Small intestine (tissue), 7 donors: ENCODE results near the gene HTRA2. TPM values are rescaled to one million over a fixed set of nuclear protein-coding genes. Genes with fewer than 3 reads are reported as not detected.

ENCODE experiments used
- DNase-seq, 2 donors: peaks; one replicate each; pipeline versions ENCODE4 v3.0.0 to v3.0.0-alpha.2; 2013
- FAIRE-seq: peaks from 2 replicates; lab custom pipeline; 2012; peaks lifted over from hg19 to GRCh38; lab: Jason Lieb, UNC
- H3K27ac ChIP-seq, 3 donors: one replicate each; pipeline ENCODE4 v1.5.1; 2013; ENCODE audit warnings: low read length in 2 of 3, mild to moderate bottlenecking in 2 of 3, control low read depth in 1 of 3, inconsistent platforms in 1 of 3, low read depth in 1 of 3, moderate library complexity in 1 of 3
- H3K27me3 ChIP-seq, 3 donors: one replicate each; pipeline ENCODE4 v1.6.1; 2013; ENCODE audit warnings: low read length in 3 of 3, inconsistent platforms in 1 of 3; ENCODE audit not compliant: control insufficient read depth in 3 of 3, insufficient read depth in 3 of 3
- H3K36me3 ChIP-seq, 3 donors: one replicate each; pipeline ENCODE4 v1.6.1; 2013; ENCODE audit warnings: low read length in 3 of 3, inconsistent platforms in 1 of 3, low read depth in 1 of 3, mild to moderate bottlenecking in 1 of 3, moderate library complexity in 1 of 3; ENCODE audit not compliant: control insufficient read depth in 3 of 3, insufficient read depth in 2 of 3
- H3K4me1 ChIP-seq, 3 donors: one replicate each; pipeline ENCODE4 v1.6.1; 2013; ENCODE audit warnings: low read length in 2 of 3, inconsistent platforms in 1 of 3, low read depth in 1 of 3, mild to moderate bottlenecking in 1 of 3, moderate library complexity in 1 of 3; ENCODE audit not compliant: control insufficient read depth in 3 of 3, insufficient read depth in 2 of 3
- H3K4me3 ChIP-seq, 3 donors: one replicate each; pipeline ENCODE4 v1.5.1; 2013; ENCODE audit warnings: low read length in 3 of 3, control low read depth in 1 of 3, inconsistent platforms in 1 of 3, low read depth in 1 of 3, mild to moderate bottlenecking in 1 of 3, moderate library complexity in 1 of 3
- H3K9me3 ChIP-seq, 2 donors: one replicate each; pipeline ENCODE4 v1.6.1; 2013; ENCODE audit warnings: low read depth in 1 of 2, low read length in 1 of 2; ENCODE audit not compliant: control insufficient read depth in 2 of 2, insufficient read depth in 1 of 2
- WGBS, 3 donors: extraction: QIAGEN DNeasy Blood & Tissue Kit; methylation state at CpG; one replicate each; pipeline ENCODE4 v1.1.7; 2013; 5-methylcytosine and 5-hydroxymethylcytosine counted together
- polyA plus RNA-seq, 4 donors: library from polyadenylated mRNA; stranded (reverse) in 3 of 4; unstranded in 1 of 4; fragments of 200-250 nt in 3 of 4; fragments of 120-200 nt in 1 of 4; gene quantifications; one replicate each; pipeline versions ENCODE4 v1.2.1 to v1.2.3, GENCODE V29; 2013
- donor health status: healthy with polysubstance abuse.
- donor health status: control.
- donor health status: control.
- donor health status: Bipolar disorder and iron deficiency.
- donor health status: healthy.

The HTRA2 gene
- polyA plus RNA-seq, 4 donors, result 20.4 to 42.3 (median 28.1) TPM

- Histone ChIP-seq H3K27me3 (peaks cover 0 to 38% (median 0%) of the 10 kb centered on the region in 3 donors), H3K4me1 (no peaks in the 10 kb centered on the region), H3K9me3 (no peaks in the 10 kb centered on the region), H3K4me3 (no peak overlapping the region), H3K36me3 (peaks cover 0 to 15% (median 0%) of the 10 kb centered on the region in 3 donors), H3K27ac (no peak overlapping the region)
- no peak for DNase-seq
- WGBS, 3 donors, result 78 to 87% (median 79%) methylated on average over 23 of the region's 23 CpGs
- FAIRE-seq, result no peak
Observed at GRCh38 chr2:74536166-74536950, 6.6 kb downstream of the HTRA2 start.

GRCh38 chr2:74537140-74537539 lies 7.4 kb downstream of the HTRA2 start:
- 70 to 75% (median 72%) methylated on average over 4 of the region's 4 CpGs for WGBS, 3 donors
- Histone ChIP-seq H3K27ac (no peak overlapping the region), H3K36me3 (peaks cover 0 to 15% (median 0%) of the 10 kb centered on the region in 3 donors), H3K27me3 (peaks cover 0 to 38% (median 0%) of the 10 kb centered on the region in 3 donors), H3K4me1 (no peaks in the 10 kb centered on the region), H3K4me3 (no peak overlapping the region), H3K9me3 (no peaks in the 10 kb centered on the region)
- DNase-seq, result no peak
- FAIRE-seq, result no peak

DNA sequence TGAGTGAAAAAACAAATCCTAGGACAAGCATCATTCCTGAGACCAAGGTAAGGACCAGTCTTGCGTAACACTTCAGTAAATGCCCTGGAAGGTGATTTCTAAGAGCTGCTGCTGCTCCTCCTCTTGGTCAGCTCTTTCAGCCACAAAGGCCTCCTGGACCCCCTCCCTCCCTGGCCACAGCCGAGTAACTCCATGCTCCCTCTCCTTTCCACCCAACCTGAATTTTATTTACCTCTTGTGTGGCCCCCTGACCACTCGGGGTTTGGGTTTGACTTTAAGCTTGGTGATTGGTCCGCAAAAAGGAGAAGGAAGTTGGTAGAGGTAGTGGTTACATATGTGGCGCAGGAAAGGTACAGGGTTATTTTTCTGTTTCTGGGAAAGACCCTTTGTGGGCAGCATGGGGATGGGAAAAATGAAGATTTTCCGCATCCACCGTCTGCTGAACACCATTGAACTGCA lies 9.2 kb downstream of the HTRA2 start:
- peaks cover 0 to 38% (median 0%) of the 10 kb centered on the region in 3 donors for H3K27me3 ChIP-seq
- peaks cover 0 to 1% (median 0%) of the 10 kb centered on the region in 3 donors for H3K36me3 ChIP-seq
- no peak overlapping the region for H3K4me3 ChIP-seq
- no peak for FAIRE-seq
- DNase-seq, result no peak
- WGBS, 3 donors, result 57 to 80% (median 67%) methylated on average over 7 of the region's 7 CpGs
- no peaks in the 10 kb centered on the region for H3K4me1 ChIP-seq
- H3K27ac ChIP-seq, result no peak overlapping the region
- H3K9me3 ChIP-seq, result no peaks in the 10 kb centered on the region

DNA sequence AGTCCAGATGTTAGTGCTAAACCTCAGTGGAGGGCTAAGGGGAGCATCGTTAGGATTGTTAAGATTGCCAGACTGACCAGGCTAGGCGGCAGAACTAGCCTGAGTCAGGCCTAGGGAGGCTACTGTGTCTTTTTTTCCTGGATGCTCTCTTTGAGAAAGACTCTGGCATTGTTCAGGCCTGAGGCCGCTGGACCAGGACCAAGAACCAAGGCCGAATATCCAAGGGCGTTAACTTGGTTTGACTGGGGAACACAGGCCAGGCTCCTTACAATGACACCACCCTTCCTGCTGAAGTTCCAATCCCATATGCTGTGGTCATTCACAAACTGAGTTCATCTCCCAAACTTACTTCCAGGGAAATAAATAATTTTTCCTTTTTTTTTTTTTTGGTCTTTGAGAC lies 10.6 kb downstream of the HTRA2 start:
- DNase-seq (no peak), FAIRE-seq (no peak)
- H3K4me1 ChIP-seq, result no peaks in the 10 kb centered on the region
- H3K9me3 ChIP-seq, result no peaks in the 10 kb centered on the region
- no peak overlapping the region for H3K27ac ChIP-seq
- no peaks in the 10 kb centered on the region for H3K36me3 ChIP-seq
- peaks cover 0 to 38% (median 0%) of the 10 kb centered on the region in 3 donors for H3K27me3 ChIP-seq
- WGBS, 3 donors, result 71 to 89% (median 83%) methylated on average over 5 of the region's 5 CpGs
- no peak overlapping the region for H3K4me3 ChIP-seq

DNA sequence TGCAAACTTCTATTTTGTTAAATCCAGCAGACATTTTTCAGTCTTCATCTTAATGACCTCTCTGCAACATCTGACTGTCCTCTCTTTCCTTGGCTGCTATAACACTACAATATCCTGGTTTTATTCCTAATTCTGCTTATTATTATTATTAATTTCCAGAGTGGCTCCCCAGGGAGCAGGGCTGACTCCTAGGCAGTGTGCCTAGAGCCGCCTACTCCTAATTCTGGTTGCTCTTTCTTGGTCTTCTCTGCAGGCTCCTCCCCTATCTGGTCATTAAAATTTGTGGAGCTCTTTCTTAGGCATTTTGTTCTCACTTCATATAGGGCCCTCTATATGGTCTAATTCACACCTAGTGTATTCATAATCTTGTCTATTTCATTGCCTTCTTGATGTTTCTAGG lies 13.2 kb downstream of the HTRA2 start:
- WGBS, 3 donors, result 80 to 100% (median 86%) methylated on average over 1 of the region's 1 CpG
- DNase-seq, result no peak
- FAIRE-seq, result no peak

DNA sequence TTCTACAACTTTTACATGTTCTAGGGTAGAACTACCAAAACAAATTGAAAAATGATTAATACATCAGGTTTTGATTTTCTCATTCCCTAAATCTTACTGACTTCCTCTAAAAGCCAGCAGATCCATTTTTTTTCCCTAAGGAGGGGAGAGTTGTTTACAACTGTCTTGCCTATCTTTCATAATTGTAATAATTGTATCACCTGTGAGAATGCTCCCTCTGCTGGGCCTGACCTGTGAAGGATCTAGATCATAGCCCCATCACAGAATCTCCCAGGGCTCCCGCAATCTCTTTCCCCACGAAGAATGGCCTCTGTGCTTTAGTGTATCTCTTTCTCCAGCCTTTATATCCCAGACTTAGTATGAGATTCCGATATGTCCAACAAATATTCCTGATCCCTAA lies 14.9 kb downstream of the HTRA2 start:
- Histone ChIP-seq H3K27ac (no peak overlapping the region), H3K36me3 (no peaks in the 10 kb centered on the region), H3K4me1 (peaks cover 0 to 11% (median 0%) of the 10 kb centered on the region in 3 donors), H3K4me3 (no peak overlapping the region), H3K27me3 (peaks cover 0 to 21% (median 0%) of the 10 kb centered on the region in 3 donors), H3K9me3 (no peaks in the 10 kb centered on the region)
- FAIRE-seq (no peak), DNase-seq (peak in 1 of 2 donors; percentile 34)
- WGBS, 3 donors, result 44 to 76% (median 63%) methylated on average over 3 of the region's 3 CpGs

More for the DNA sequence above, 13.2 kb downstream of the HTRA2 start:
- no peak overlapping the region for H3K27ac ChIP-seq
- no peaks in the 10 kb centered on the region for H3K4me1 ChIP-seq
- no peaks in the 10 kb centered on the region for H3K36me3 ChIP-seq
- peaks cover 0 to 23% (median 0%) of the 10 kb centered on the region in 3 donors for H3K27me3 ChIP-seq
- no peaks in the 10 kb centered on the region for H3K9me3 ChIP-seq
- H3K4me3 ChIP-seq, result no peak overlapping the region

DNA sequence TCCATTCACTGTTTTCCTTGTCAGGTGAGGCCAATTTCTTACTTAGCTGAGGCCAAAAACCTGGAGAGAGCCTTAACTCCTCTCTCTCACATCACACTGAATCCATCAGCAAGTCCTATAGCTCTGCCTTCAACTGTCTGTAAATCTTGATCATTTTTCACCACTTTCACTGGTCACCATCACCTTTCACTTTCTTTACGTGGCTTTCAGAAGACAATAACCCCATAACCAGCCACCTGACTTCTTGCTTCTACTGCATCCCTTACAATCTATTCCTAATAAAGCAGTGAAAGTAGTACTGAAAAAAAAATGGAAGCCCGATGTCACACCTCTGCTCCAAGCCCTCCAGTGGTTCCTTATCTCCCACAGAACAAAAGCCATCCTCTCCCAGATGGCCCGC lies 16.3 kb downstream of the HTRA2 start:
- no peak overlapping the region for H3K4me3 ChIP-seq
- H3K27me3 ChIP-seq, result peaks cover 0 to 30% (median 3%) of the 10 kb centered on the region in 3 donors
- 73 to 84% (median 73%) methylated on average over 3 of the region's 3 CpGs for WGBS, 3 donors
- H3K36me3 ChIP-seq, result no peaks in the 10 kb centered on the region
- FAIRE-seq, result no peak
- H3K27ac ChIP-seq, result no peak overlapping the region
- DNase-seq, result no peak
- H3K9me3 ChIP-seq, result no peaks in the 10 kb centered on the region
- H3K4me1 ChIP-seq, result peaks cover 0 to 11% (median 3%) of the 10 kb centered on the region in 3 donors

DNA sequence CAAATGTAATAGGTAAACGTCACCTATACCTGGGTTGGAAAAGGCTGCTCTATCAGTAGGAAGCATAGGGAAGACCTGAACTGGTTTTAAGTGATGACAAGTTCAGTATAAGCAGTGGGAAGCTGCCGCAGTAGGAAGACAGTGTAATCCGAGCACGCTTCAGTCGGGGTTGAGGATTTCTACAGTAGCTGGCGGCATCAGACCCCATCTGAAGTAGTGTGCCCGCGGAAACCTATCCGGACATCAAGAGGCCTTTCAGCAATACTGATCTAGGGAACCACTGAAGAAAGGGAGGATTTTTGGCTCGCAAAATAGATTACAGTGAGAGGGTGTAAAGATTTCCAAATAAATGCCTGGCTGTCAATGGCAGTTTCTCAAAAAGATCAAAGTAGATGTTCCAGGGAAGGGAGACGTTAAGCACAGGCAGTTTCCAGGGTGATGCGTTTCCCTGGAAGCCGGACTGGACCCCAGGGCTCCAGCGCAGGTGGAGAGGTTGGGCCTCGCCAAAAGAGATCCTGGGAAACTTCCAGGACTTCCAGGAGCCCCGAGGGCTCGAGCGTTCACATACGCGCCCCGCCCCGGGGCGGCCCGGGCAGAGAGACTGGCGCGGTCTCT lies 18.7 kb downstream of the HTRA2 start:
- H3K27me3 ChIP-seq, result peaks cover 0 to 51% (median 3%) of the 10 kb centered on the region in 3 donors
- peaks cover 0 to 17% (median 3%) of the 10 kb centered on the region in 3 donors for H3K4me1 ChIP-seq
- no peaks in the 10 kb centered on the region for H3K9me3 ChIP-seq
- DNase-seq (no peak), FAIRE-seq (no peak)
- peak overlapping the region in 1 of 3 donors; percentile 14 for H3K27ac ChIP-seq
- 15 to 18% (median 15%) methylated on average over 25 to 26 of the region's 26 CpGs for WGBS, 3 donors
- H3K36me3 ChIP-seq, result no peaks in the 10 kb centered on the region
- peak overlapping the region; percentile 19 to 42 (median 39) for H3K4me3 ChIP-seq
